ENCODE measurements around the gene MARK4.

The MARK4 gene

DNA sequence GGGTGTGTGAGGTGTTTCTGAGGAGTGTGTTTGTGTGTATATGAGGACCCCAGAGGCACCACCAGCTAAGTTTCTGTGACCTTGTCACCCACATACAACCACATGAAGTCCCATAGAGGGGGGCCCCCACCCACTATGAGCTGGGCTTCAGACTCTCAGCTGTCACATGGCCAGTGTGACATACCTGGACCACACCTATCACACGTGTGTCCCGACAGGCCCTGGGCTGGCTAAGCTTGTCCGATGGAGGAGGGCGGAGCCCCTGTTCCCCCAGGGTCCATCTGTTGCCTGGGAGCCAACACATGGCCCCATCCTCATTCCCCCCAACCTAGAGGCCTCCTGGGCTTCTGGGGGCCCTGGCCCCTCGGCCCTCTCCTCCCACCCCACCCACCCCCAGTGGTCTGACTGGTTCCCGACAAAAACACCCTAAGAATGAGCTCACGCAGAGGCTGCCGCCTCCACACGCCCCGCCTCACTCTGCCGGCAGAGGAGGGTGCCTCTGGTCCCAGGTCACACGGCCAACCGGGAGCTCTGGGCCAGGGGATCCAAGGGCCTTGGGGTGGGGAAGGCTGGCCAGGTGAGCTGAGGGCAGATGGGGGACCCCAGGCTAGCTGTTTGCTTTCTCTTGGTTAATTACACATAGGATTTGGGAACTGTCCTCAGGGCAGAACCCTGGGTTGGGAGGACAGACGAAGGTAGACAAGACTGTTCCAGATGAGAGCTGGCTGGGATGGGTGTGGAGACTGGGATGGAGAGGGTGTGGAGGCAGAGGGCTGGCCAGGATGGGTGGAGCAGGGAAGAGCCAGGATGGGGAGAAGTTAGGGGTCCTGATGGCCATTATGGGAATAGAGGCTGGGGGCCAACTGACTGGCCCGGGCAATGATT, 93.8 kb downstream of the MARK4 start:
- DNase-seq, result no peak

DNA sequence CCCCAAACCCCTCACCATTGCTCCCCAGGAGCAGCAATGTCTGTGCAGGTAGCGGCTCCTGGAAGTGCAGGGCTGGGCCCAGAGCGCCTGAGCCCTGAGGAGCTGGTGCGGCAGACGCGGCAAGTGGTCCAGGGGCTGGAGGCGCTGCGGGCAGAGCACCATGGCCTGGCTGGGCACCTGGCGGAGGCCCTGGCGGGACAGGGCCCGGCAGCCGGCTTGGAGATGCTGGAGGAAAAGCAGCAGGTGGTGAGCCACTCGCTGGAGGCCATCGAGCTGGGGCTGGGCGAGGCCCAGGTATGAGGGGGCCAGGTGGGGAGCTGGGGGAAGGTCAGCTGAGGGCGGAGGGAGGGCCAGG, 94.4 kb downstream of the MARK4 start:
- DNase-seq, result no peak

DNA sequence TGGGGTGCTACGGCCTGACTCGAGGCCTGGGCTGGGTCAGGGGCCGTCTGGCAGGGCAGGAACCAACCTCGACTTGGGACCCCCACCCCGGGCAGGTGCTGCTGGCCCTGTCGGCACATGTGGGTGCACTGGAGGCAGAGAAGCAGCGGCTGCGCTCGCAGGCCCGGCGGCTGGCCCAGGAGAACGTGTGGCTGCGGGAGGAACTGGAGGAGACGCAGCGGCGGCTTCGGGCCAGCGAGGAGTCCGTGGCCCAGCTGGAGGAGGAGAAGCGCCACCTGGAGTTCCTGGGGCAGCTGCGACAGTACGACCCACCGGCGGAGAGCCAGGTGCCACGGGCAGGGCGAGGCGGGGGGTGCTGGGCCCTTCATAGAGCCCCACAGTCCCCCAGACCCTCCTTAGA, 95.4 kb downstream of the MARK4 start:
- DNase-seq, result no peak

DNA sequence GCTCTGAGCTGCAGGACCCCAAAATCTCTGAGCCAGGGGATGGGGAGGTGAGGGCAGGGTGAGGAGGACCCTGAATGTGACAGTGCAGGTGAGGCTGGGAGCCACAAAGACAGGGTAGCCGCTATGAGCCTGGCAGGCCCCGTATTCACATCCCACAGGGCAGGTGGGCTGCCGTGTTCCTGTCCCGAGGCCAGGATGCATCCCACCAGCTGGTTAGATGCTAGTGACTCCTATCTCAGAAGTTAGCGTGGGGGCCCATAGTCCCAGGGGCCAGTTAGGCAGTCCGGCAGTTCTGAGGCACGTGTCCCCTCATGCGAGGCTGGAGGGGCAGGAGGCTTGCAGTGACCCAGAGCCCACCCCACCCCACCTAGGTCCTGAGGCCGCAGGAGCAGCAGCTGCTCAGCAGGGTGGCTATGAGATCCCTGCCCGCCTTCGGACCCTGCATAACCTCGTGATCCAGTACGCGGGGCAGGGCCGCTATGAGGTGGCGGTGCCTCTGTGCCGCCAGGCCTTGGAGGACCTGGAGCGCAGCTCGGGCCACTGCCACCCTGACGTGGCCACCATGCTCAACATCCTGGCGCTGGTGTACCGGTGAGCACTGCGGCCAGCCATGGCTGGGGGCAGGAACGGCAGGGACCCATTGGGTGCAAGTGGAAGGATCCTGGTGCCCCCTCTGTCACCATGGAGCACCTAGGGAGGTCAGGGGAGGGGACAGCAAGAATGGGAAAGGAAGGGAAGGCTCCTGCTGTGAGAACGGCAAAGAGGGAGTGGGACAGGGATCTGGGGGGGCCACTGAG, 96.7 kb downstream of the MARK4 start:
- DNase-seq, result no peak

DNA sequence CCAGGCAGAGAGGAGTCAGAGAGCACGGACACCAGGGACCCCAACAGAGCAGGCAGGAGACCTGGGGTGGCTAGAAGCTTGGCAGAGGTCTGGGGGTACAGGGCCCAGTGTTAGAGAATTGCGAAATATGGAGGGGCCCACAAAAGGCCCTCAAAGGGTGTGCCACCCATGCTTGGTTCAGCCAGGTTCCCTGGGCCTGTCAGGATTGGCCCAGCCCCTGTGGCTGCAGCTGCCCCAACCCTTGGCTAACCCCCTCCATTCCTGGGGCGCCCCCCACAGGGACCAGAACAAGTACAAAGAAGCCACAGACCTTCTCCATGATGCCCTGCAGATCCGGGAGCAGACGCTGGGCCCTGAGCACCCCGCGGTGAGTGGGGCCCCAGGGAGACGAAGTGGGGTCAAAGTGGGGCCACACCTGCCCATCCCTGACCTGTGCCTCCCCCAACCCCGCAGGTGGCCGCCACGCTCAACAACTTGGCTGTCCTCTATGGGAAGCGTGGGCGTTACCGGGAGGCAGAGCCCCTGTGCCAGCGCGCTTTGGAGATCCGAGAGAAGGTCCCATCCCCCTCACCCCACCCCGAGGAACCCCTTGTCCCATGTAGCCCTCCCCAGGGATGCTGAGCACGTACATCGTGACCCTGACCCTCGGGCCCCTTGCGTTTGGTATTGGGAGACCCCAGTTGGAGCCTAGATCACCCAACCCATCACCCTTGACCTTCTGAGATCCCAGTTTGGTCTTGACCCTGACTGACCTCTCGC, 97.5 kb downstream of the MARK4 start:
- no peak for DNase-seq

DNA sequence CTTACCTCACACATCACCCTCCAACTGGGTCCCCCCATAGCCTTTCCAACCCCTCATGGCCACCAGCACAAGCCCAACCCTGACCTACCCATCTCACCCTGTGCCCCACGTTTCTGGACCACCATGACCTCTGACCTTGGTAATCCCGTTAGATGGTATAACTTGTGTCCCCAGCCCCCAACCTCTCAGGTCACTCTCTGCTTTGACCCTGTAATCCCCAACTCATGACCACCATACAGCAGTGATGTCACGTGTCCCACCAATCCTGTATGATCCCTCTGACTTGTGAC, 98.0 kb downstream of the MARK4 start:
- no peak for DNase-seq

DNA sequence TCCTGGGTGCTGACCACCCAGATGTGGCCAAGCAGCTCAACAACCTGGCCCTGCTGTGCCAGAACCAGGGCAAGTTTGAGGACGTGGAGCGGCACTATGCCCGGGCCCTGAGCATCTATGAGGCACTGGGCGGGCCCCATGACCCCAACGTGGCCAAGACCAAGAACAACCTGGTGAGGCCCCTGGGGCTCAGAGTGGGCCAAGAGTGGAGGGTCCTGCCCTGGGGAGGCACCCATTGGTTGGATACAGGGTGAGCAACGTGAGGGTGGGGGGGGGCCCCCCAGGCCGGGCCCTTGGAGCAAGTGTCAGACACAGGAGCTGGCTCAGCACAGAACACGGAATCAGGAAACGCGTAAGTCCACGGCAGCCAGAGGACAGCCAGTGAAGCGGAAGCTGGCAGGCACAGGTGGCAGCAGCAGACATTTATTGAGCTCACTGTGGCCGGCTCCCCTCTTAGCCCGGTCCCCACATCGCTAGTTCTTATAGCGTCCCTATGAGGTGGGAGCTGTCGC, 98.4 kb downstream of the MARK4 start:
- no peak for DNase-seq

DNA sequence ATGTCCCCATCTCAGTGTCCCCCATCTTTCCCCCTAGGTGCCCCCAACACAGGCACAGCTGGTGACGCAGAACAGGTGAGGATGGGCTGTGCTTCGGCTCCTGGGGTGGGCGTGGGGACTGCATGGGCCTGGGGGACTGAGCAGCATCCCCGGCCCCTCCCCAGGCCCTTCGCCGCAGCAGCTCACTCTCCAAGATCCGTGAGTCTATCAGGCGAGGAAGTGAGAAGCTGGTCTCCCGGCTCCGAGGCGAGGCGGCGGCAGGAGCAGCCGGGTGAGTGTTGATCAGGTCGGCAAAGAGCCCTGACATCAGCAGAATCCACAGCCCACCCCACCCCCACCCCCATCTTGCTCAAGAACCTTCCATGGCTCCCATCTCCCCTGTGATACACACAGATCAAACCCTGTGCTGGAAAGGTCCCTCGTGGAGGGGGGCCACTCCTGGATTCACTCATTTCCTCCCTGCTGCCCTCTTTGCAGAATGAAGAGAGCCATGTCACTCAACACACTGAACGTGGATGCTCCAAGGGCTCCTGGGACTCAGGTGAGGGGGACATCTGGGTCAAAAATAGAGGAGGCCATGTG, 99.5 kb downstream of the MARK4 start:
- DNase-seq, result no peak

DNA sequence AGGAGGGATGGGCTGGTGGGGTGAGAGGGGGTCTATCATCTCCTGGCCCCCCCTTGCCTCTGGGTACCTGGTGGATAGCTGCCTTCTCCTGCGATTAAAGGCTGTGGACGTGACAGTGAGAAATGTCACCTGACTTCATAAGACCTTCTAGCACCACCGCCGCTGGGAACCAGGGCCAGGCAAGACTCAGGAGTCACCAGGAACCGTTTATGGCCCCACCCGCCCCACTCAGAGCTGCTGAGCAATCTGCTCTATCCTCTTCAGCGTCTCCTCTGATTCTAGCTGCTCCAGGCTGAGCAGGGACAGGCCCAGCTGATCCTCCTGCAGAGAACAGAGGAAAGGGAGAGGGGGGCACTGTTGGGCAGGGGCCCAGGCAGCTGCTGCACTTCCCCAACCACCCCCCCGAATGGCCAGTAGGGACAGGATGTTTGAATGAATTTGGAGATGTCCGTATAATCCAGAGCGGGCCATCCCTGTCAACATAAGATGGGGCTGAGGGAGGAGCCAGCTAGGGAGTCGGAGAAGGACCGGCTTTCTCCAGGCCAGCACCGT, 100.4 kb downstream of the MARK4 start:
- no peak for DNase-seq

DNA sequence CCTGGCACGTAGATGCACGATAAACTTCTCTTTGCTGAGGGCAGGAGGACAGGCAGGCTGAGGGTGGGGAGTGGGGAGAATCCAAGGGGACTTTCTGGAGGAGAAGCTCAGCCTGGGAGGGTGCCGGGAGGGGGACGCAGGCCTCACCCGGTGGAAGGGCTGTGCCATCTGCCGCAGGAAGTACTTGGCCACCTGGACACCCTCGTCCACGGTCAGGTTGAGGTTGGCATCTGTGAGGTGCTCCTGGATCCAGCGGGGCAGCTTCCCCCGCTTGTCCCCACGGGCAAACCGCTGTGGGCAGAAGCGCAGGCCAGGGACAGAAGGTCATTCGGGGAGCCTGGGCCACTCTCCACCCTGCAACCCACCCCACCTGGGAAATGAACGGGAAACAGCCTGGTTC, 101.0 kb downstream of the MARK4 start:
- no peak for DNase-seq

DNA sequence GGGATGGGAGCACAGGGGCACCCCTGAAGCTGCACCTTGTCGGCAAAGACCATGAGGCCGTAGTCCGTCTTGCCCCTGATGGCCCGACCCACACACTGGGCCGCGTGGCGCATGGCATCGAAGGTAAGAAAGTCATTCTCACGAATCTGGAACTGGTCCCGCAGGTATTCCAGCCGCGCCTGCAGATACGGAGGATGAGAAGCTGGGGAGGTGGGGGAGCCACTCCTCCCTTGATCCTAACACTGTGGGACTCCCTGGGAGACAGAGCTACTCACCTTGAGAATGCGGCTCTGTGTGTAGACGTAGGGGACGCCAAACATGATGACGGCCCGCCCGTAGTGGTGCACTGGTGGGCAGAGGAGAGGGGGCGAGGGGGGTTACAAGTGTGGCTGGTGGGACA, 101.4 kb downstream of the MARK4 start:
- no peak for DNase-seq

DNA sequence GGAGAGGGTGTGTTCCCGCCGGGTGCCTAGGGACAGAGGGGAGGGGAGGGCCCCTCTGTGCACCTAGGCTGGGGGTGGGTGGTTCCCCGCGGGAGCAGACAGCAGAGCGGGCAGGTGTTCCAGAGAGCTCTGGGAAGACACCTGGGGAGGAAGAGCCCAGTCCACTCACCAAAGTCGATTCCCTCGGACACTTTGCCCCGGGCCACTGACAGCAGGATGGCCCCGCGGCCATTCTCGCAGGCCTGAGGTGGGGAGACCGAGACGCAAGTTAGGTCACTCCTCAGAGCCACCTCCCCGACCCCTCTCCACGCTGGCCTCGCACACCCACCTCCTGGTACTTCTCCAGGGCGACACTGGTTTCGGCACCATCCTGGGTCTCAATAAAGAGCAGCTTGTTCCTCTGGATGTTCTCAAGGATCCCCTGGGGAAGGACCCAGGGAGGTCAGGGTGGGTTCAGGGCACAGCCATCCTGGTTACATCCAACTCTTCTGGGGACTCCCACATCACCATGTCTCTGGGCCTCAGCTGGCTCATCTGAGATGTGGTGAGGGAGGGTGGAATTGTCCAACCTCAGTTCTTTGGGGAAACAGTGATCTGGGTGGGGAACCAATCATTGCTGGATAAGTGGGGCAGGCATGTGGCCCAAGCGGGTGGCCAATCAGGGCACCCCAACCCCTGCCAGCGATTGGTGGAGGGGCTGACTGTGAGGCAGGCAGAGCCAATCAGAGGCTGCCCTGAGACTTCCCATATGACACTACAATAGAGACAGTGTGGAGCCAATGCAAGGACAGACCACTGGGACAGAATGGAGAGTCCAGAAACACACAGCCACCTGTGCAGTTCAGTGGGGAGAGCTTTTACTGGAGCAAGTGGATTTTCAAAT, 102.1 kb downstream of the MARK4 start:
- no peak for DNase-seq

DNA sequence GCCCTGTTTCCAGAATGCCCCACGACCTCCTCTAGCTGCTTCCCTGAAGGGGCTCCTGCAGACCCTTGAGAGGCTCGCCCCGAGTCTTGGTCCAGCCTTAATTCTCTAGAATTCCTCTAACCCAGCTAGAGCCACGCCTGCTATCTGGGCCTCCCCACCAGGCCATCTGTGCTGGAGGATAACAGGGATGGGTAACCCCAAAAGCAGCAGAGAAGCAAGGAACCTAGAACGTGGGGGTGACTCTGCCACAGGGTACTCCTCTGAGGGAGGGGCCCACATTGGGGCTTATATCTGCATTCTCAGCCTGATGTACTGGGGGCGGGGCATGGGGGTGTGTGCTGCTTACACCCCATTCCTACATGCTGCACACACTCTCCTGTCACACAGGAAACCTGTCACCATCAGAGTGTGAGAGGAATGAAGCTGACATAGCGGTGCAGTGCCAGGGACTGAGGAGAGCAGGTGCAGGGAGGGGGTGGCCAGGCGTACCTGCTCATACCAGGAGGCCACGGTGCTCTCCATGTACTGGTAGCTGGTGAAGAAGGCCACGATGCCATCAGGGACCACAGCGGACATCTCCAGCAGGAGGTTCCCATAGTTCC, 103.3 kb downstream of the MARK4 start:
- DNase-seq, result no peak

All from T-helper 2 cell (primary cell).